DND-41 (cell line): ENCODE results near the gene ERC2.

Experiments
- ATAC-seq: fragments of 200-7000 bp; cut with Tn5 transposase; 3 replicates; pipeline ENCODE4 v1.9.1; 2021; ENCODE audit warnings: low read depth; ENCODE audit not compliant: insufficient read depth
- DNase-seq: peaks from one replicate; pipeline ENCODE4 v3.0.0-alpha.2; 2020
- H2AFZ ChIP-seq: 2 replicates; pipeline ENCODE4 v1.6.0; 2012; ENCODE audit warnings: low read depth, low read length
- H3K27ac ChIP-seq: 2 replicates; pipeline ENCODE4 v1.5.1; 2012; ENCODE audit warnings: low read length, inconsistent platforms
- H3K27me3 ChIP-seq: fragments of 200-600 bp; sonication (generic); 2 replicates; pipeline ENCODE4 v1.6.0; 2012; ENCODE audit warnings: low read length, mild to moderate bottlenecking, inconsistent platforms; ENCODE audit not compliant: insufficient read depth, poor library complexity
- H3K36me3 ChIP-seq: 2 replicates; pipeline ENCODE4 v1.5.1; 2012; ENCODE audit warnings: low read length, inconsistent platforms; ENCODE audit not compliant: insufficient read depth
- H3K4me1 ChIP-seq: 2 replicates; pipeline ENCODE4 v1.5.1; 2012; ENCODE audit warnings: mild to moderate bottlenecking, low read length; ENCODE audit not compliant: insufficient read depth
- H3K4me2 ChIP-seq: 2 replicates; pipeline ENCODE4 v1.6.0; 2012; ENCODE audit warnings: mild to moderate bottlenecking, moderate library complexity, low read length, inconsistent platforms; ENCODE audit not compliant: insufficient read depth
- H3K4me3 ChIP-seq, 2 experiments: fragments of 200-600 bp in 1 of 2; shearing (Covaris generic) in 1 of 2; 2 replicates each; pipeline ENCODE4 v1.5.1; 2012 to 2016; ENCODE audit warnings: inconsistent platforms in 2 of 2, low read length in 2 of 2, mild to moderate bottlenecking in 2 of 2, low read depth in 1 of 2, moderate library complexity in 1 of 2
- H3K79me2 ChIP-seq: 2 replicates; pipeline ENCODE4 v1.6.0; 2012; ENCODE audit warnings: low read length, inconsistent platforms; ENCODE audit not compliant: insufficient read depth
- H3K9ac ChIP-seq: 2 replicates; pipeline ENCODE4 v1.6.0; 2012; ENCODE audit warnings: low read depth, mild to moderate bottlenecking, inconsistent platforms, low read length, moderate library complexity
- H3K9me3 ChIP-seq: 2 replicates; pipeline ENCODE4 v1.5.1; 2012; ENCODE audit warnings: low read length, moderate library complexity, mild to moderate bottlenecking, inconsistent platforms; ENCODE audit not compliant: insufficient read depth, severe bottlenecking
- H4K20me1 ChIP-seq: 2 replicates; pipeline ENCODE4 v1.6.0; 2012; ENCODE audit warnings: low read length; ENCODE audit not compliant: insufficient read depth
- EZH2 ChIP-seq: IDR thresholded peaks from 3 replicates; pipeline ENCODE4 v1.6.1; 2012; ENCODE audit warnings: borderline replicate concordance, low read depth, mild to moderate bottlenecking, moderate library complexity, low read length, inconsistent platforms; ENCODE audit not compliant: severe bottlenecking
- TF ChIP-seq, protein P1 (sequence below): IDR thresholded peaks from 2 replicates; pipeline ENCODE4 v1.5.1; 2012; ENCODE audit warnings: borderline replicate concordance, low read length, moderate library complexity, mild to moderate bottlenecking; ENCODE audit not compliant: poor library complexity, severe bottlenecking; ENCODE audit errors: extremely low read depth

The ERC2 gene

DNA sequence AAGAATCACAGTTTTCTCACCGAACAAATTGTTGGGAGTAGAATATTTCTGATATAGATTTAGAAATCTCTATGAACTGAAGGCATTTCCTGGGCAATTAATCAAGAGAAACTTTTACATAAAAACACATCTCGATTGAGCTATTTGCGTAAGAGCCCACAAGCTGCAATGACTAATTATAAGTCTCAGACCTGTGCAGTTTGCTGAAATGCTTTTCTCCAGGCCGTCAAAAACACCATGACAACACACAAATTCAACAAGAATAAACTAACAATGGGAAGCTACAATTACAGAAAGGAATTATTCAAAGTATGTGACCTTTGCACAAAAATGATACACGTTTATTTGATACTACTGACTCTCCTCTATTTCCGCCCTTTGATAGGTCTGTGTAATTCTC, 499.9 kb downstream of the ERC2 start:
- H3K4me2 ChIP-seq = no peak overlapping the region
- H3K9me3 ChIP-seq = no peaks in the 10 kb centered on the region
- H2AFZ ChIP-seq = no peak overlapping the region
- H3K4me3 ChIP-seq = no peak overlapping the region
- no peak overlapping the region for H3K27ac ChIP-seq
- ATAC-seq (no peak), DNase-seq (no peak)
- no peaks in the 10 kb centered on the region for H3K36me3 ChIP-seq
- no peaks in the 10 kb centered on the region for H3K79me2 ChIP-seq
- TF ChIP-seq, protein P1, sequence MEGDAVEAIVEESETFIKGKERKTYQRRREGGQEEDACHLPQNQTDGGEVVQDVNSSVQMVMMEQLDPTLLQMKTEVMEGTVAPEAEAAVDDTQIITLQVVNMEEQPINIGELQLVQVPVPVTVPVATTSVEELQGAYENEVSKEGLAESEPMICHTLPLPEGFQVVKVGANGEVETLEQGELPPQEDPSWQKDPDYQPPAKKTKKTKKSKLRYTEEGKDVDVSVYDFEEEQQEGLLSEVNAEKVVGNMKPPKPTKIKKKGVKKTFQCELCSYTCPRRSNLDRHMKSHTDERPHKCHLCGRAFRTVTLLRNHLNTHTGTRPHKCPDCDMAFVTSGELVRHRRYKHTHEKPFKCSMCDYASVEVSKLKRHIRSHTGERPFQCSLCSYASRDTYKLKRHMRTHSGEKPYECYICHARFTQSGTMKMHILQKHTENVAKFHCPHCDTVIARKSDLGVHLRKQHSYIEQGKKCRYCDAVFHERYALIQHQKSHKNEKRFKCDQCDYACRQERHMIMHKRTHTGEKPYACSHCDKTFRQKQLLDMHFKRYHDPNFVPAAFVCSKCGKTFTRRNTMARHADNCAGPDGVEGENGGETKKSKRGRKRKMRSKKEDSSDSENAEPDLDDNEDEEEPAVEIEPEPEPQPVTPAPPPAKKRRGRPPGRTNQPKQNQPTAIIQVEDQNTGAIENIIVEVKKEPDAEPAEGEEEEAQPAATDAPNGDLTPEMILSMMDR = no peak
- TF ChIP-seq EZH2 = no peak
- no peaks in the 10 kb centered on the region for H4K20me1 ChIP-seq
- H3K9ac ChIP-seq = no peak overlapping the region
- no peaks in the 10 kb centered on the region for H3K4me1 ChIP-seq
- H3K27me3 ChIP-seq = no peaks in the 10 kb centered on the region

DNA sequence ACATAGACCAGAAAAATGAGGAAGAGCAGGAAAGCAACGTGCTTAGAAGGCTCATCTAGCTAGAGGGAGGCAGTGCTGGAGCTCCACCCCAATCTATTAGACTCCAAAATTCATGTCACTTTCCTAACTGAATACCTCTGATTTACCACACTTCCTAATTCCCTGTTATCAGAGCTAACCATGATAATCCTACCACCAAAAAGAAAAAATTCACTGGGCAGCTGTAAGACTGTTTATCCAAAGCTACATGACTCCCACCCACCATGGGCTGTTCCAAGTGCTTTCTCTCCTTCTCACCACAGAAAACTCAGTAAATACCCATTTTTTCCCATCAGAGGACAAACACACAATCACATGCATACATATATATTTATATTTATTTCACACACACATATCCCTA, 501.7 kb downstream of the ERC2 start:
- no peak for ATAC-seq

DNA sequence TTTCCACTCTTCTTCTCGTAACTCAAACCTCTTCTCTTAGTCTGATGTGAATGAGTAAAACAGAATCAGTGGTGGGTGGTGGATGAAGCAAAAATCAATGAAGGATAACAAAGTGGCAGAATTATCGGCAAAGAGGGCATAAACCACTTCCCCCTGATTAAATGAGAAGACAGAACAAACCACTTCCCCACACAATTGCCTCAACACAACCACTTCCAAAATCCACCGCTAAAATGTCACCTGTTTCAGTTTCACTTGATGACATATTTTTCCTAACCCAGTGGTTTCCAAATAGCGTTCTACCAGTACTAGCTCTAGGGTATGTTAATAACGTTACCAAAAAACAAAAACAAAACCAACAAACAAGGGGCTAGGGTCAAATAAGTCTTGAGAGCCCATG, 502.5 kb downstream of the ERC2 start:
- no peak overlapping the region for H3K27ac ChIP-seq
- no peak for ATAC-seq
- no peaks in the 10 kb centered on the region for H3K4me1 ChIP-seq
- no peak overlapping the region for H3K4me3 ChIP-seq
- H3K27me3 ChIP-seq = no peaks in the 10 kb centered on the region
- H3K36me3 ChIP-seq = no peaks in the 10 kb centered on the region
- TF ChIP-seq EZH2 = no peak
- TF ChIP-seq, protein P1 = no peak
- no peak overlapping the region for H3K9ac ChIP-seq
- H4K20me1 ChIP-seq = no peaks in the 10 kb centered on the region
- H3K79me2 ChIP-seq = no peaks in the 10 kb centered on the region
- H2AFZ ChIP-seq = no peak overlapping the region
- DNase-seq = no peak
- H3K4me2 ChIP-seq = no peak overlapping the region
- no peaks in the 10 kb centered on the region for H3K9me3 ChIP-seq

More for the DNA sequence above, 501.7 kb downstream of the ERC2 start:
- H3K27me3 ChIP-seq = no peaks in the 10 kb centered on the region
- no peak for DNase-seq
- TF ChIP-seq, protein P1 = no peak
- no peak for TF ChIP-seq EZH2
- no peaks in the 10 kb centered on the region for H4K20me1 ChIP-seq
- H3K4me1 ChIP-seq = no peaks in the 10 kb centered on the region
- H3K4me3 ChIP-seq = no peak overlapping the region
- no peak overlapping the region for H3K4me2 ChIP-seq
- H3K79me2 ChIP-seq = no peaks in the 10 kb centered on the region
- H3K9me3 ChIP-seq = no peaks in the 10 kb centered on the region
- H3K9ac ChIP-seq = no peak overlapping the region
- H3K27ac ChIP-seq = no peak overlapping the region
- H2AFZ ChIP-seq = no peak overlapping the region
- no peaks in the 10 kb centered on the region for H3K36me3 ChIP-seq

DNA sequence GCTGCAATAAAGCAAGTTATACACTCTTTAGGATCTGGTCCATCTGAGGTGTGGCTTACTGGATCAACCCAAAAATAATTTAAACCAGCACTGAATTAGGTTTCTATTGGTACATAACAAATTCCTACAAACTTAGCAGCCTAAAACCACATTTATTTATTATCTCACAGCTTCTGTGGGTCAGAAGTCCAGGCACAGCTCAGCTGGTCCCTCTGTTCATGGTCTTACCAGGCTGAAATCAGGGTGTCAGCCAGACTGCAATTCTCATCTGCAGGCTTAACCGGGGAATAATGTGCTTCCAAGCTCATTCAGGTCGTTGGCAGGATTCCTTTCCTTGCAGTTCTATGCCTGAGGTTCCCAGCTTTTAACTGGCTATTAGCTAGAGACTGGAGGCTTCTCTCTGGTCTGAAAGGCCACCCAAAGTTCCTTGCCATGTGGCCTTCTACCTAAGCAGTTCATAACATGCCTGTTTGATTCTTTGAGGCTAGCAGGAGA, 503.7 kb downstream of the ERC2 start:
- H3K27me3 ChIP-seq = no peaks in the 10 kb centered on the region
- ATAC-seq (no peak), DNase-seq (no peak)
- no peaks in the 10 kb centered on the region for H3K9me3 ChIP-seq
- no peaks in the 10 kb centered on the region for H3K79me2 ChIP-seq
- H3K4me3 ChIP-seq = no peak overlapping the region
- no peaks in the 10 kb centered on the region for H4K20me1 ChIP-seq
- H3K36me3 ChIP-seq = no peaks in the 10 kb centered on the region
- no peaks in the 10 kb centered on the region for H3K4me1 ChIP-seq
- no peak overlapping the region for H3K4me2 ChIP-seq
- H3K9ac ChIP-seq = no peak overlapping the region
- no peak overlapping the region for H2AFZ ChIP-seq
- TF ChIP-seq EZH2 = no peak
- TF ChIP-seq, protein P1 = no peak
- no peak overlapping the region for H3K27ac ChIP-seq
